ENCODE measurements around the gene KRT76. TPM values are rescaled to one million over a fixed set of nuclear protein-coding genes. Genes with fewer than 3 reads are reported as not detected.

KRT76 gene
- total and polyA plus RNA-seq, 2 experiments from 2014 or later: not detected

- H3K4me3 ChIP-seq: no peak overlapping the region
- no peak overlapping the region for H3K4me2 ChIP-seq (ENCODE audit: unreplicated experiment)
- WGBS, 2 experiments (ENCODE audit: low coverage in 1 of 2, low lambda C conversion rate in 2 of 2, missing lambda C conversion rate in 2 of 2): 54 to 58% methylated on average over 9 of the region's 9 CpGs
- no peaks in the 10 kb centered on the region for H3K9me3 ChIP-seq (ENCODE audit: low read depth)
- no peak overlapping the region for H3K9ac ChIP-seq
- H2AFZ ChIP-seq: no peak overlapping the region
- H3K27ac ChIP-seq: no peak overlapping the region
- H3K27me3 ChIP-seq (replicated peaks; ENCODE audit: insufficient read depth): peaks cover 52% of the 10 kb centered on the region
- H3K79me2 ChIP-seq (ENCODE audit: insufficient read depth): no peaks in the 10 kb centered on the region
- TF ChIP-seq EZH2 (IDR thresholded peaks at IDR 0.05; ENCODE audit: insufficient read depth, poor library complexity, severe bottlenecking): no peak
- TF ChIP-seq EZH2phosphoT487 (IDR thresholded peaks at IDR 0.05; ENCODE audit: insufficient read depth, low read depth): no peak
- no peaks in the 10 kb centered on the region for H3K36me3 ChIP-seq (ENCODE audit: low read depth)
- no peaks in the 10 kb centered on the region for H3K9me2 ChIP-seq (ENCODE audit: insufficient read depth)
- H3K4me1 ChIP-seq (ENCODE audit: insufficient read depth): peaks cover 10% of the 10 kb centered on the region; the same call in 1 of the 2 replicates
- in situ Hi-C loops (cut with MboI): no loop called here
- H4K20me1 ChIP-seq (ENCODE audit: insufficient read depth): no peaks in the 10 kb centered on the region
- no peak for DNase-seq
- H3F3A ChIP-seq (ENCODE audit: insufficient read depth): no peaks in the 10 kb centered on the region
Observed at GRCh38 chr12:52811191-52812072, 34.3 kb upstream of the KRT76 start.

- H3K27ac ChIP-seq: no peak overlapping the region
- H3K9ac ChIP-seq: no peak overlapping the region
- WGBS, 2 experiments (ENCODE audit: low coverage in 1 of 2, low lambda C conversion rate in 2 of 2, missing lambda C conversion rate in 2 of 2): 43 to 52% methylated on average over 5 of the region's 5 CpGs
- no peaks in the 10 kb centered on the region for H3K9me3 ChIP-seq (ENCODE audit: low read depth)
- no peaks in the 10 kb centered on the region for H4K20me1 ChIP-seq (ENCODE audit: insufficient read depth)
- no peak overlapping the region for H2AFZ ChIP-seq
- peaks cover 10% of the 10 kb centered on the region; the same call in 1 of the 2 replicates for H3K4me1 ChIP-seq (ENCODE audit: insufficient read depth)
- H3K4me2 ChIP-seq (ENCODE audit: unreplicated experiment): no peak overlapping the region
- in situ Hi-C loops (cut with MboI): no loop called here
- no peak for TF ChIP-seq EZH2 (IDR thresholded peaks at IDR 0.05; ENCODE audit: insufficient read depth, poor library complexity, severe bottlenecking)
- no peak for TF ChIP-seq EZH2phosphoT487 (IDR thresholded peaks at IDR 0.05; ENCODE audit: insufficient read depth, low read depth)
- DNase-seq: no peak
- no peak overlapping the region for H3K4me3 ChIP-seq
- peaks cover 58% of the 10 kb centered on the region for H3K27me3 ChIP-seq (replicated peaks; ENCODE audit: insufficient read depth)
- no peaks in the 10 kb centered on the region for H3K36me3 ChIP-seq (ENCODE audit: low read depth)
- no peaks in the 10 kb centered on the region for H3F3A ChIP-seq (ENCODE audit: insufficient read depth)
- no peaks in the 10 kb centered on the region for H3K79me2 ChIP-seq (ENCODE audit: insufficient read depth)
- H3K9me2 ChIP-seq (ENCODE audit: insufficient read depth): no peaks in the 10 kb centered on the region
Observed at GRCh38 chr12:52810554-52810953, 33.4 kb upstream of the KRT76 start.

GRCh38 chr12:52809166-52809565 is 32.0 kb upstream of the KRT76 start:
- Histone ChIP-seq H2AFZ (no peak overlapping the region), H4K20me1 (ENCODE audit: insufficient read depth) (no peaks in the 10 kb centered on the region), H3K9me2 (ENCODE audit: insufficient read depth) (no peaks in the 10 kb centered on the region), H3K27me3 (replicated peaks; ENCODE audit: insufficient read depth) (peaks cover 50% of the 10 kb centered on the region), H3K27ac (no peak overlapping the region), H3F3A (ENCODE audit: insufficient read depth) (no peaks in the 10 kb centered on the region), H3K9ac (no peak overlapping the region), H3K79me2 (ENCODE audit: insufficient read depth) (no peaks in the 10 kb centered on the region), H3K9me3 (ENCODE audit: low read depth) (no peaks in the 10 kb centered on the region), H3K36me3 (ENCODE audit: low read depth) (no peaks in the 10 kb centered on the region), H3K4me1 (ENCODE audit: insufficient read depth) (peaks cover 2% of the 10 kb centered on the region; the same call in 1 of the 2 replicates), H3K4me2 (ENCODE audit: unreplicated experiment) (no peak overlapping the region), H3K4me3 (no peak overlapping the region)
- in situ Hi-C loops (cut with MboI): no loop called here
- DNase-seq: no peak
- WGBS, 2 experiments (ENCODE audit: low coverage in 1 of 2, low lambda C conversion rate in 2 of 2, missing lambda C conversion rate in 2 of 2): 48 to 54% methylated on average over 7 of the region's 7 CpGs
- no peak for TF ChIP-seq EZH2 (IDR thresholded peaks at IDR 0.05; ENCODE audit: insufficient read depth, poor library complexity, severe bottlenecking)
- TF ChIP-seq EZH2phosphoT487 (IDR thresholded peaks at IDR 0.05; ENCODE audit: insufficient read depth, low read depth): no peak

- no peaks in the 10 kb centered on the region for H3F3A ChIP-seq (ENCODE audit: insufficient read depth)
- in situ Hi-C loops (cut with MboI): no loop called here
- 69 to 71% methylated on average over 8 of the region's 8 CpGs for WGBS, 2 experiments (ENCODE audit: low coverage in 1 of 2, low lambda C conversion rate in 2 of 2, missing lambda C conversion rate in 2 of 2)
Observed at GRCh38 chr12:52808573-52809160, 31.5 kb upstream of the KRT76 start.

More at GRCh38 chr12:52808573-52809160, 31.5 kb upstream of the KRT76 start:
- H3K27ac ChIP-seq: no peak overlapping the region
- H3K4me1 ChIP-seq (ENCODE audit: insufficient read depth): no peaks in the 10 kb centered on the region
- H3K27me3 ChIP-seq (replicated peaks; ENCODE audit: insufficient read depth): peaks cover 50% of the 10 kb centered on the region
- no peak overlapping the region for H3K9ac ChIP-seq
- no peak overlapping the region for H2AFZ ChIP-seq
- H4K20me1 ChIP-seq (ENCODE audit: insufficient read depth): no peaks in the 10 kb centered on the region
- no peaks in the 10 kb centered on the region for H3K9me3 ChIP-seq (ENCODE audit: low read depth)
- H3K79me2 ChIP-seq (ENCODE audit: insufficient read depth): no peaks in the 10 kb centered on the region
- H3K4me2 ChIP-seq (ENCODE audit: unreplicated experiment): no peak overlapping the region
- H3K9me2 ChIP-seq (ENCODE audit: insufficient read depth): no peaks in the 10 kb centered on the region
- no peak for DNase-seq
- no peak for TF ChIP-seq EZH2 (IDR thresholded peaks at IDR 0.05; ENCODE audit: insufficient read depth, poor library complexity, severe bottlenecking)
- TF ChIP-seq EZH2phosphoT487 (IDR thresholded peaks at IDR 0.05; ENCODE audit: insufficient read depth, low read depth): no peak
- H3K4me3 ChIP-seq: no peak overlapping the region
- no peaks in the 10 kb centered on the region for H3K36me3 ChIP-seq (ENCODE audit: low read depth)

Data from GM23248 (cell line).